Transverse colon (tissue), 4 donors: ENCODE results near the gene DRC3.

Experiments
- CTCF ChIP-seq, 5 experiments: fragments of 200-600 bp in 3 of 5; fragments of 450-650 bp in 2 of 5; sonication (generic) in 3 of 5; IDR thresholded peaks; 1 replicate in 2 of 5; 2 replicates in 3 of 5; pipeline ENCODE4 v1.5.1; 2016 to 2017; ENCODE audit warnings: antibody characterized with exemption in 5 of 5, inconsistent platforms in 3 of 5, mild to moderate bottlenecking in 2 of 5, moderate library complexity in 1 of 5
- POLR2A ChIP-seq: fragments of 450-650 bp; IDR thresholded peaks from one replicate; pipeline ENCODE4 v1.6.1; 2016; ENCODE audit warnings: antibody characterized with exemption, mild to moderate bottlenecking, moderate library complexity
- POLR2AphosphoS5 ChIP-seq, 3 donors: sonication (generic); formaldehyde crosslinking; IDR thresholded peaks; one replicate each; pipeline ENCODE4 v1.6.1; 2016; ENCODE audit warnings: antibody characterized with exemption in 3 of 3

GRCh38 chr17:18056214-18056613, 83.6 kb downstream of the DRC3 start:
- TF ChIP-seq POLR2A (no peak), CTCF (IDR thresholded peaks at IDR 0.05) (no peak), POLR2AphosphoS5 (IDR thresholded peaks at IDR 0.05) (no peak)
